Stimulated activated naive CD4-positive, alpha-beta T cell treated with Interleukin-2 at 50 U/mL for 16 hours (primary cell): ENCODE results near the gene RNF151.
A peak's percentile ranks its signal among the peaks of the same experiment; 100 is the strongest.
"Not testable (repeated sequence)": the region's sequence is repeated elsewhere in the genome, so short reads cannot be mapped to it uniquely, and the experiment has no call there.

ENCODE experiments used
- DNase-seq: peaks from one replicate; lab custom pipeline; 2025; lab: John Stamatoyannopoulos, UW

The RNF151 gene

DNA sequence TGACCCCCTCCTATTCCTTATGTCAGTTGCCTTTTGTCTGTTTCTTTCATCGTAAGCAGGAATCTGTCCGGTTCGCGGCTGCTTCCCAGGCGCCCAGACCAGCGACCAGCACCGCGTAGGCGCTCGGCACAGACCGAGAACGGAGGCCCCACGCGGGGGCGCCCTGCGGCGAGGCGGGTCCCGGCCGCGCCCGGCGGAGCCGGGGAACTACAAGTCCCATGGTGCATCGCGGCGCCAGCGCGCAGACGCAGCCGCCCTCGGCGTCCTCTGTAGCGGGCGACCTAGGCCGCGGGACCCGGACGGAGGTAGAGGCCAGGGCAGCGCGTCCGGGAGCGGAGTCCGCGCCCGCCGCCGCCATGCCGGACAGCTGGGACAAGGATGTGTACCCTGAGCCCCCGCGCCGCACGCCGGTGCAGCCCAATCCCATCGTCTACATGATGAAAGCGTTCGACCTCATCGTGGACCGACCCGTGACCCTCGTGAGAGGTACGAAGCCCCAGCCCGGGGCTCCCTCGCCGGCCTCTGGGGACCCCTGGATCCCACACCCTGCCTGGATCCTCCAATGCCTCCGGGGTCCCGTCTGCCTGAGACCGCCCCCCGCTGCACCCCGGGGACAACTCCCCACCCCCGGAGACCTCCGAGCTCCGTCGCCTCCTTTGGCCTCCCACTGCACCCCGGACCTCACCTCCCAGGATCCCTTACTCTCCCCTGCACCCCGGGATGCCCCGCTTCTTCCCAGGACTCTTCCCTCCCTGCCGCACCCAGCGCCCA lies 7.2 kb upstream of the RNF151 start, which contains the start of gene NDUFB10:
NDUFB10 (plus strand) TSS at position 270 of the 771 bp plus-strand sequence; CDS start at position 357, 87 bp downstream.
- DNase-seq = peak; percentile 87

GRCh38 chr16:1960665-1961630 lies 5.7 kb upstream of the RNF151 start:
- peak; percentile 40 for DNase-seq

- DNase-seq = peak; percentile 25
These were observed 5.0 kb upstream of the RNF151 start for GRCh38 chr16:1961651-1962067.

- DNase-seq = not testable (repeated sequence)
These were observed 4.2 kb upstream of the RNF151 start for GRCh38 chr16:1962161-1963153.

DNA sequence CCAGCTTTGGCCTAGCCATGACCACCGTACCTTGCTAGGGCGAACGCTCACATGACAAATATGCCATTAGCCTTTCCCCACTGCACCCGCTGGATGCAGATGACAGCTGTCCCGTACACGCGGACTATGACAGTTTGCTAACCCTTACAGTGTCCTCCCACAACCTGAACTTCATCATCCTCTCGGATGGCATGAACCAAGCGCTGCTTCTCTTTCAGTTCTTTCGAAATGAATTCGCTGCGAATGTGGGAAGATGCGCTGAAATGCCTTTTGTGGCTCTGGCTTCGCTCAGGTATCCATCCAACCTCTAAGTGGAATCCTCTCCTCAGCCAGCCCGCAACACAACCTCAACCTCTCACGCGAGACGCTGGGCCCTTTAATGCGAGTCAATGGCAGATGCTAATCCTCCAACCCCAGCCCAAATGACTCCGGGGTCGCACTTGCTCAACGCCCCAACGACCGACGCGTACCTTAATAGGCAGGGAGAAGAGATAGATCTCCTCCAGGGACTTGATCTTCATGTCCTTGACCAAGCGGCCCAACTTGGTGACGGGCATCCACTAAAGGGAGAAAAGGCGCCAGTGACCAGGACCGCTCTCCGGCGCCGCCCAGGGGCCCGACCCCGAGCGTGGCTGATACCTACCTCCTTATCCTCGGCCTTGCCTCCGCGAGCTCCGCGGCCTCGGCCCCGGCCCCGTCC lies 2.7 kb upstream of the RNF151 start:
- peak; percentile 40 for DNase-seq

GRCh38 chr16:1964506-1965395 lies 1.9 kb upstream of the RNF151 start, which contains the start of gene RPS2:
Gene RPS2, minus strand, starts transcription at chr16:1964826. Its CDS starts 201 bp downstream, at chr16:1964625.
- peak; percentile 99 for DNase-seq

- no peak for DNase-seq
These were observed 1.2 kb upstream of the RNF151 start for GRCh38 chr16:1965396-1966001.

DNA sequence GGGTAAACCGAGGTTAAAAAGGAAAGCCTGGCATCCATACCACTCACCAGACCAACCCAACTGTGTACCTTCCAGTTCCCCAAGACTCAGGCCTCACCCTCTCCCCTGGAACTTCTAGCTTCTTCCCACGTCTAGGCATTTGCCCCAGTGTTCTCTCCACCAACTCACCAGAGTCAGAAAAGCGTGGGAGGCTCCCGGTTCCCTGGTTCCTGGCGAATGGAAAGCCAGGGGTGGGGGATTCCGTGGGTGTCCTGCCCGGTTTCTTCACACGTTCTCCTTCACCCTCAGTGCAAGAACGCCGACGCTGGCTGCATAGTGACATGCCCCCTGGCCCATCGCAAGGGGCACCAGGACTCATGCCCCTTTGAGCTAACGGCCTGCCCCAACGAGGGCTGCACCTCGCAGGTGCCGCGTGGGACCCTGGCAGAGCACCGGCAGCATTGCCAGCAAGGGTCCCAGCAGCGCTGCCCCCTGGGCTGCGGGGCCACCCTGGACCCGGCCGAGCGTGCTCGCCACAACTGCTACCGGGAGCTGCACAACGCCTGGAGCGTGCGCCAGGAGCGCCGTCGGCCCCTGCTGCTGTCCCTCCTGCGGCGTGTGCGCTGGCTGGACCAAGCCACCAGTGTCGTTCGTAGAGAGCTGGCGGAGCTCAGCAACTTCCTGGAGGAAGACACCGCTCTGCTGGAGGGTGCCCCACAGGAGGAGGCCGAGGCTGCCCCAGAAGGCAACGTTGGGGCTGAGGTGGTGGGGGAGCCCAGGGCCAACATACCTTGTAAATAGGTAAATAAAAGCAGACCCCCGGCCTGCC lies 1.7 kb downstream of the RNF151 start:
- no peak for DNase-seq

- DNase-seq = peak; percentile 94
These were observed 5.3 kb downstream of the RNF151 start, which contains the start of gene TBL3 for GRCh38 chr16:1971796-1972489. Gene TBL3, plus strand, starts transcription at chr16:1972053. Its CDS starts 112 bp downstream, at chr16:1972165.

DNA sequence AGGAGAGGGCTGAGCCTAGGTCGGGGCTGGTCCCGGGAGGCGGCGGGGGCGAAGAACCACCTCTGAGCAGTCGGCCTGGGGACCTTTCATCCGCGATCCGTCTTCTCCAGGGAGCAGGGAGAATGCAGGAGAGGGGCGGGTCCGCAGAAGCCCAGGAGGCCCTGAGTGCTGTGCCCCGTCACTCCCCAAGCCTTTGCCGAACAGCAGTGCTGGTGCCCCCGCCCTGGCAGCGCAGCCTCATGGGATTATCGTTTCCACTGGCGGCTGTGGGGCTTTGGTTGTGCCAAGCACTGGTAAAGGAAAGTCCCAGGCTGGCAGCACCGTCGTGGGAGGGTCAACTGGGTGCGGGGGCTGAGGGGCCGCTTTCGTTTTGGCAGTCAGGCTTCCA lies 5.8 kb downstream of the RNF151 start:
- DNase-seq = peak; percentile 14

GRCh38 chr16:1973461-1974156 lies 7.0 kb downstream of the RNF151 start:
- DNase-seq = no peak

- no peak for DNase-seq
These were observed 7.8 kb downstream of the RNF151 start for GRCh38 chr16:1974157-1975070.

- DNase-seq = no peak
These were observed 9.0 kb downstream of the RNF151 start for GRCh38 chr16:1975432-1976215.

DNA sequence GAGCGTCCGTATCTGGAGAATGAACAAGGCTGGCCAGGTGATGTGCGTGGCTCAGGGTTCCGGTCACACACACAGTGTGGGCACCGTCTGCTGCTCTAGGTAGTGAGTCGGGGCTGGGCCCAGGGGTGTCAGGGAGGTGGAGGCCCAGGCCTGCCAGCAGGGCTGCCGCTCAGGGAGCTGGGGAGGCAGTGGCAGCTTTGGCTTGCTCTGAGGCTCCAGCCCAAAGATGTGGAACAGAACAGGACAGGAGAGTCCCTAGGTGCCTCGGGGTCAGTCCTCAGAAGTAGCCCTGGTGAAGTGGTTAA lies 9.5 kb downstream of the RNF151 start:
- DNase-seq = no peak
